Erythroblast (primary cell): ENCODE measurements around the gene AP1M2.

Experiments
- GATA1 ChIP-seq: IDR thresholded peaks from 2 replicates; pipeline ENCODE4 v1.6.1; 2011; ENCODE audit warnings: low read depth, mild to moderate bottlenecking, control low read depth, low read length, moderate library complexity
- POLR2A ChIP-seq: IDR thresholded peaks from 2 replicates; pipeline ENCODE4 v1.6.1; 2011; ENCODE audit warnings: mild to moderate bottlenecking, low read length

- no peak for TF ChIP-seq POLR2A
- TF ChIP-seq GATA1: no peak
Observed at GRCh38 chr19:10543059-10543419, 44.1 kb downstream of the AP1M2 start.
